Measurements from ENCODE around the gene ARL2BP. TPM values are rescaled to one million over a fixed set of nuclear protein-coding genes. Genes with fewer than 3 reads are reported as not detected.

Gene ARL2BP
- total RNA-seq, 1 donor from 2014 or later, result 38.4 TPM

GRCh38 chr16:57268804-57269800 lies 24.0 kb downstream of the ARL2BP start:
- Mint-ChIP-seq H3K4me3 (ENCODE audit: unreplicated experiment) (no peak overlapping the region), H3K9me3 (ENCODE audit: unreplicated experiment) (peaks cover 6% of the 10 kb centered on the region), H3K4me1 (ENCODE audit: low read depth, unreplicated experiment) (peaks cover 3% of the 10 kb centered on the region), H3K36me3 (ENCODE audit: unreplicated experiment) (no peaks in the 10 kb centered on the region), H3K27ac (ENCODE audit: unreplicated experiment) (no peak overlapping the region), H3K27me3 (ENCODE audit: unreplicated experiment) (no peaks in the 10 kb centered on the region)
- DNase-seq, result peak; percentile 39
- TF ChIP-seq CTCF (IDR thresholded peaks at IDR 0.05; ENCODE audit: partially characterized antibody, unreplicated experiment), result no peak

- H3K36me3 Mint-ChIP-seq (ENCODE audit: unreplicated experiment), result no peaks in the 10 kb centered on the region
- TF ChIP-seq CTCF (IDR thresholded peaks at IDR 0.05; ENCODE audit: partially characterized antibody, unreplicated experiment), result no peak
- no peaks in the 10 kb centered on the region for H3K27me3 Mint-ChIP-seq (ENCODE audit: unreplicated experiment)
- H3K4me1 Mint-ChIP-seq (ENCODE audit: low read depth, unreplicated experiment), result peaks cover 3% of the 10 kb centered on the region
- DNase-seq, result peak; percentile 9
- peaks cover 3% of the 10 kb centered on the region for H3K9me3 Mint-ChIP-seq (ENCODE audit: unreplicated experiment)
- no peak overlapping the region for H3K27ac Mint-ChIP-seq (ENCODE audit: unreplicated experiment)
- H3K4me3 Mint-ChIP-seq (ENCODE audit: unreplicated experiment), result no peak overlapping the region
Observed at GRCh38 chr16:57270221-57271062, 25.4 kb downstream of the ARL2BP start.

- TF ChIP-seq CTCF (IDR thresholded peaks at IDR 0.05; ENCODE audit: partially characterized antibody, unreplicated experiment), result no peak
- no peaks in the 10 kb centered on the region for H3K27me3 Mint-ChIP-seq (ENCODE audit: unreplicated experiment)
- H3K36me3 Mint-ChIP-seq (ENCODE audit: unreplicated experiment), result no peaks in the 10 kb centered on the region
- H3K9me3 Mint-ChIP-seq (ENCODE audit: unreplicated experiment), result peaks cover 3% of the 10 kb centered on the region
- no peak overlapping the region for H3K27ac Mint-ChIP-seq (ENCODE audit: unreplicated experiment)
- DNase-seq, result peak; percentile 6
- no peak overlapping the region for H3K4me3 Mint-ChIP-seq (ENCODE audit: unreplicated experiment)
- peaks cover 3% of the 10 kb centered on the region for H3K4me1 Mint-ChIP-seq (ENCODE audit: low read depth, unreplicated experiment)
Observed at GRCh38 chr16:57271063-57271345, 25.9 kb downstream of the ARL2BP start.

GRCh38 chr16:57271867-57272495 lies 26.9 kb downstream of the ARL2BP start:
- Mint-ChIP-seq H3K27ac (ENCODE audit: unreplicated experiment) (no peak overlapping the region), H3K4me1 (ENCODE audit: low read depth, unreplicated experiment) (peaks cover 3% of the 10 kb centered on the region), H3K4me3 (ENCODE audit: unreplicated experiment) (no peak overlapping the region), H3K36me3 (ENCODE audit: unreplicated experiment) (no peaks in the 10 kb centered on the region), H3K9me3 (ENCODE audit: unreplicated experiment) (peaks cover 3% of the 10 kb centered on the region), H3K27me3 (ENCODE audit: unreplicated experiment) (no peaks in the 10 kb centered on the region)
- DNase-seq, result peak; percentile 8
- no peak for TF ChIP-seq CTCF (IDR thresholded peaks at IDR 0.05; ENCODE audit: partially characterized antibody, unreplicated experiment)

All from glutamatergic neuron (in vitro differentiated cells).